KBM-7 (cell line): ENCODE data around the gene SELENOM.

Experiments
- DNase-seq: peaks from one replicate; pipeline ENCODE4 v3.0.0-alpha.2; 2015
- in situ Hi-C: fragments of 300-500 bp; cut with MboI; formaldehyde crosslinking; loops from 2 replicates; pipeline ENCODE4 v1.14.3; 2020; ENCODE audit warnings: low sequenced_read_pairs, low pct_unique_long_range_greater_than_20kb, mixed read lengths

The SELENOM gene

GRCh38 chr22:31107178-31107893 lies at the start of gene SELENOM:
TSS of gene SELENOM (minus strand) at chr22:31107568. CDS start at chr22:31107505, 63 bp downstream.
- in situ Hi-C loops, result no loop called here
- peak; percentile 96 for DNase-seq

- no peak for DNase-seq
- in situ Hi-C loops, result no loop called here
Measured at GRCh38 chr22:31155422-31155821, 48.1 kb upstream of the SELENOM start.

GRCh38 chr22:31154975-31155374 lies 47.6 kb upstream of the SELENOM start:
- no peak for DNase-seq

GRCh38 chr22:31153357-31153756 lies 46.0 kb upstream of the SELENOM start:
- no peak for DNase-seq
- in situ Hi-C loops, result no loop called here

More at GRCh38 chr22:31154975-31155374, 47.6 kb upstream of the SELENOM start:
- in situ Hi-C loops, result no loop called here

GRCh38 chr22:31151872-31152271 lies 44.5 kb upstream of the SELENOM start:
- DNase-seq, result no peak
- in situ Hi-C loops, result no loop called here

- no peak for DNase-seq
- in situ Hi-C loops, result no loop called here
Measured at GRCh38 chr22:31150615-31151014, 43.2 kb upstream of the SELENOM start.

- in situ Hi-C loops, result no loop called here
- peak; percentile 79 for DNase-seq
Measured at GRCh38 chr22:31148953-31149627, 41.7 kb upstream of the SELENOM start.

- no peak for DNase-seq
- in situ Hi-C loops, result no loop called here
Measured at GRCh38 chr22:31148488-31148887, 41.1 kb upstream of the SELENOM start.

GRCh38 chr22:31144223-31144622 lies 36.9 kb upstream of the SELENOM start:
- DNase-seq, result no peak
- in situ Hi-C loops, result no loop called here

GRCh38 chr22:31143537-31143936 lies 36.2 kb upstream of the SELENOM start:
- DNase-seq, result no peak
- in situ Hi-C loops, result no loop called here

- DNase-seq, result no peak
Measured at GRCh38 chr22:31143038-31143437, 35.7 kb upstream of the SELENOM start.

GRCh38 chr22:31142285-31142684 lies 34.9 kb upstream of the SELENOM start:
- in situ Hi-C loops, result no loop called here

More at GRCh38 chr22:31143038-31143437, 35.7 kb upstream of the SELENOM start:
- in situ Hi-C loops, result no loop called here

GRCh38 chr22:31141551-31141950 lies 34.2 kb upstream of the SELENOM start:
- in situ Hi-C loops, result no loop called here
- no peak for DNase-seq

More at GRCh38 chr22:31142285-31142684, 34.9 kb upstream of the SELENOM start:
- DNase-seq, result no peak

GRCh38 chr22:31140746-31141145 lies 33.4 kb upstream of the SELENOM start:
- DNase-seq, result no peak
- in situ Hi-C loops, result no loop called here

GRCh38 chr22:31139866-31140716 lies 32.7 kb upstream of the SELENOM start, which contains the start of gene PLA2G3:
TSS of gene PLA2G3 (minus strand) at chr22:31140508. CDS start at chr22:31140354, 154 bp downstream.
- in situ Hi-C loops, result no loop called here
- no peak for DNase-seq

GRCh38 chr22:31139066-31139465 lies 31.7 kb upstream of the SELENOM start:
- no peak for DNase-seq
- in situ Hi-C loops, result no loop called here

GRCh38 chr22:31138126-31138525 lies 30.8 kb upstream of the SELENOM start:
- in situ Hi-C loops, result no loop called here
- DNase-seq, result no peak

GRCh38 chr22:31137721-31138120 lies 30.4 kb upstream of the SELENOM start:
- in situ Hi-C loops, result no loop called here
- DNase-seq, result no peak

- in situ Hi-C loops, result no loop called here
- DNase-seq, result no peak
Measured at GRCh38 chr22:31136711-31137110, 29.3 kb upstream of the SELENOM start.

GRCh38 chr22:31136155-31136554 lies 28.8 kb upstream of the SELENOM start:
- in situ Hi-C loops, result no loop called here
- no peak for DNase-seq
